ENCODE data around the gene VPS39.
A peak's percentile ranks its signal among the peaks of the same experiment; 100 is the strongest.

Gene VPS39

GRCh38 chr15:42207674-42208579 is at the start of gene VPS39:
VPS39 (minus strand) TSS chr15:42208304; CDS start chr15:42208153, 151 bp downstream.
- no peaks in the 10 kb centered on the region; the same call in 1 of the 2 replicates for H3K36me3 ChIP-seq (ENCODE audit: control insufficient read depth, insufficient read depth, low read length)
- H3K4me3 ChIP-seq (replicated peaks; ENCODE audit: low read depth, low read length), result peak within 1 kb of the TSS; percentile 97
- peak; percentile 84 for DNase-seq (ENCODE audit: extremely low read depth, insufficient read length)
- no peaks in the 10 kb centered on the region for H3K27me3 ChIP-seq (replicated peaks; ENCODE audit: control insufficient read depth, insufficient read depth, low read length)
- TF ChIP-seq CTCF (IDR thresholded peaks at IDR 0.05; ENCODE audit: insufficient read depth, low read length, poor library complexity, severe bottlenecking), result no peak

GRCh38 chr15:42253300-42253699 is 45.2 kb upstream of the VPS39 start:
- H3K36me3 ChIP-seq (ENCODE audit: control insufficient read depth, insufficient read depth, low read length), result peaks cover 3% of the 10 kb centered on the region
- no peak overlapping the region for H3K4me3 ChIP-seq (replicated peaks; ENCODE audit: low read depth, low read length)
- no peak for TF ChIP-seq CTCF (IDR thresholded peaks at IDR 0.05; ENCODE audit: insufficient read depth, low read length, poor library complexity, severe bottlenecking)
- no peak for DNase-seq (ENCODE audit: extremely low read depth, insufficient read length)
- H3K27me3 ChIP-seq (replicated peaks; ENCODE audit: control insufficient read depth, insufficient read depth, low read length), result no peaks in the 10 kb centered on the region

- H3K4me3 ChIP-seq (replicated peaks; ENCODE audit: low read depth, low read length), result no peak overlapping the region
- no peaks in the 10 kb centered on the region; the same call in none of the 2 replicates for H3K36me3 ChIP-seq (ENCODE audit: control insufficient read depth, insufficient read depth, low read length)
- no peak for TF ChIP-seq CTCF (IDR thresholded peaks at IDR 0.05; ENCODE audit: insufficient read depth, low read length, poor library complexity, severe bottlenecking)
- H3K27me3 ChIP-seq (replicated peaks; ENCODE audit: control insufficient read depth, insufficient read depth, low read length), result no peaks in the 10 kb centered on the region
- DNase-seq (ENCODE audit: extremely low read depth, insufficient read length), result no peak
Measured at GRCh38 chr15:42240823-42241222, 32.7 kb upstream of the VPS39 start.

- H3K36me3 ChIP-seq (ENCODE audit: control insufficient read depth, insufficient read depth, low read length), result no peaks in the 10 kb centered on the region; the same call in none of the 2 replicates
- no peak for DNase-seq (ENCODE audit: extremely low read depth, insufficient read length)
- no peaks in the 10 kb centered on the region for H3K27me3 ChIP-seq (replicated peaks; ENCODE audit: control insufficient read depth, insufficient read depth, low read length)
- no peak overlapping the region for H3K4me3 ChIP-seq (replicated peaks; ENCODE audit: low read depth, low read length)
- TF ChIP-seq CTCF (IDR thresholded peaks at IDR 0.05; ENCODE audit: insufficient read depth, low read length, poor library complexity, severe bottlenecking), result no peak
Measured at GRCh38 chr15:42239528-42240182, 31.6 kb upstream of the VPS39 start.

GRCh38 chr15:42233107-42233506 is 25.0 kb upstream of the VPS39 start:
- no peak overlapping the region for H3K4me3 ChIP-seq (replicated peaks; ENCODE audit: low read depth, low read length)
- H3K27me3 ChIP-seq (replicated peaks; ENCODE audit: control insufficient read depth, insufficient read depth, low read length), result no peaks in the 10 kb centered on the region
- no peak for DNase-seq (ENCODE audit: extremely low read depth, insufficient read length)
- peaks cover 4% of the 10 kb centered on the region for H3K36me3 ChIP-seq (ENCODE audit: control insufficient read depth, insufficient read depth, low read length)
- TF ChIP-seq CTCF (IDR thresholded peaks at IDR 0.05; ENCODE audit: insufficient read depth, low read length, poor library complexity, severe bottlenecking), result no peak
